Measurements from ENCODE around the gene MEF2C. TPM values are rescaled to one million over a fixed set of nuclear protein-coding genes. Genes with fewer than 3 reads are reported as not detected.

Gene MEF2C
- total RNA-seq, 1 experiment from 2014 or later = 9.9 TPM

GRCh38 chr5:88882276-88883038 is 527 bp downstream of the MEF2C start:
- BruUV-seq (replicated peaks) = TSS peak; percentile 79
- TF ChIP-seq, protein P1, sequence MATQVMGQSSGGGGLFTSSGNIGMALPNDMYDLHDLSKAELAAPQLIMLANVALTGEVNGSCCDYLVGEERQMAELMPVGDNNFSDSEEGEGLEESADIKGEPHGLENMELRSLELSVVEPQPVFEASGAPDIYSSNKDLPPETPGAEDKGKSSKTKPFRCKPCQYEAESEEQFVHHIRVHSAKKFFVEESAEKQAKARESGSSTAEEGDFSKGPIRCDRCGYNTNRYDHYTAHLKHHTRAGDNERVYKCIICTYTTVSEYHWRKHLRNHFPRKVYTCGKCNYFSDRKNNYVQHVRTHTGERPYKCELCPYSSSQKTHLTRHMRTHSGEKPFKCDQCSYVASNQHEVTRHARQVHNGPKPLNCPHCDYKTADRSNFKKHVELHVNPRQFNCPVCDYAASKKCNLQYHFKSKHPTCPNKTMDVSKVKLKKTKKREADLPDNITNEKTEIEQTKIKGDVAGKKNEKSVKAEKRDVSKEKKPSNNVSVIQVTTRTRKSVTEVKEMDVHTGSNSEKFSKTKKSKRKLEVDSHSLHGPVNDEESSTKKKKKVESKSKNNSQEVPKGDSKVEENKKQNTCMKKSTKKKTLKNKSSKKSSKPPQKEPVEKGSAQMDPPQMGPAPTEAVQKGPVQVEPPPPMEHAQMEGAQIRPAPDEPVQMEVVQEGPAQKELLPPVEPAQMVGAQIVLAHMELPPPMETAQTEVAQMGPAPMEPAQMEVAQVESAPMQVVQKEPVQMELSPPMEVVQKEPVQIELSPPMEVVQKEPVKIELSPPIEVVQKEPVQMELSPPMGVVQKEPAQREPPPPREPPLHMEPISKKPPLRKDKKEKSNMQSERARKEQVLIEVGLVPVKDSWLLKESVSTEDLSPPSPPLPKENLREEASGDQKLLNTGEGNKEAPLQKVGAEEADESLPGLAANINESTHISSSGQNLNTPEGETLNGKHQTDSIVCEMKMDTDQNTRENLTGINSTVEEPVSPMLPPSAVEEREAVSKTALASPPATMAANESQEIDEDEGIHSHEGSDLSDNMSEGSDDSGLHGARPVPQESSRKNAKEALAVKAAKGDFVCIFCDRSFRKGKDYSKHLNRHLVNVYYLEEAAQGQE (IDR thresholded peaks at IDR 0.05; ENCODE audit: insufficient read depth in 1 of 2, low read depth in 2 of 2, low read length in 1 of 2) = no peak
- TF ChIP-seq SIN3A (IDR thresholded peaks at IDR 0.05; ENCODE audit: borderline replicate concordance, insufficient read depth, low read depth, low read length) (no peak), POLR2AphosphoS5 (IDR thresholded peaks at IDR 0.05; ENCODE audit: low read depth, low read length) (no peak), TCF7L2 (IDR thresholded peaks at IDR 0.05; ENCODE audit: low read depth, low read length) (no peak)
- TF ChIP-seq, protein P2, sequence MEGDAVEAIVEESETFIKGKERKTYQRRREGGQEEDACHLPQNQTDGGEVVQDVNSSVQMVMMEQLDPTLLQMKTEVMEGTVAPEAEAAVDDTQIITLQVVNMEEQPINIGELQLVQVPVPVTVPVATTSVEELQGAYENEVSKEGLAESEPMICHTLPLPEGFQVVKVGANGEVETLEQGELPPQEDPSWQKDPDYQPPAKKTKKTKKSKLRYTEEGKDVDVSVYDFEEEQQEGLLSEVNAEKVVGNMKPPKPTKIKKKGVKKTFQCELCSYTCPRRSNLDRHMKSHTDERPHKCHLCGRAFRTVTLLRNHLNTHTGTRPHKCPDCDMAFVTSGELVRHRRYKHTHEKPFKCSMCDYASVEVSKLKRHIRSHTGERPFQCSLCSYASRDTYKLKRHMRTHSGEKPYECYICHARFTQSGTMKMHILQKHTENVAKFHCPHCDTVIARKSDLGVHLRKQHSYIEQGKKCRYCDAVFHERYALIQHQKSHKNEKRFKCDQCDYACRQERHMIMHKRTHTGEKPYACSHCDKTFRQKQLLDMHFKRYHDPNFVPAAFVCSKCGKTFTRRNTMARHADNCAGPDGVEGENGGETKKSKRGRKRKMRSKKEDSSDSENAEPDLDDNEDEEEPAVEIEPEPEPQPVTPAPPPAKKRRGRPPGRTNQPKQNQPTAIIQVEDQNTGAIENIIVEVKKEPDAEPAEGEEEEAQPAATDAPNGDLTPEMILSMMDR (IDR thresholded peaks at IDR 0.05) = no peak
- in situ Hi-C loops (cut with HindIII; ENCODE audit: low pct_unique_long_range_greater_than_20kb, low sequenced_read_pairs) = no loop called here
- peak; percentile 3; the same call in 1 of the 2 replicates for ATAC-seq
- H3K4me3 ChIP-seq (ENCODE audit: low read depth in 2 of 2, low read length in 2 of 2) = peak overlapping the region; percentile 66 to 79
- peaks cover 50% of the 10 kb centered on the region for H3K4me1 ChIP-seq (ENCODE audit: control insufficient read depth, insufficient read depth, low read length)
- no peak for DNase-seq (ENCODE audit: low read depth, low spot score)
- no peaks in the 10 kb centered on the region for H3K27me3 ChIP-seq (ENCODE audit: control insufficient read depth, insufficient read depth, low read length)
- ChIA-PET CTCF (no interaction called here), POLR2A (interaction anchor here (0.6 kb wide), 2 partner anchors 52 to 154 kb away, joined by 3 to 4 read pairs; no protein-coding TSS in a partner anchor)
- no peaks in the 10 kb centered on the region for H3K9me3 ChIP-seq (ENCODE audit: control insufficient read depth, insufficient read depth, low read depth, low read length)
- H3K27ac ChIP-seq (ENCODE audit: low read length) = peak overlapping the region; percentile 92
- no peaks in the 10 kb centered on the region; the same call in 1 of the 2 replicates for H3K36me3 ChIP-seq (ENCODE audit: control insufficient read depth, insufficient read depth, low read length)
- intact Hi-C loops (cut with micrococcal nuclease; ENCODE audit: unreplicated experiment) = loop anchor here (2.0 to 10.0 kb wide), 3 partner anchors 55 to 1382 kb away; no protein-coding TSS in a partner anchor

- peak overlapping the region; percentile 92 for H3K27ac ChIP-seq (ENCODE audit: low read length)
- ATAC-seq (no peak), DNase-seq (ENCODE audit: low read depth, low spot score) (no peak)
- H3K4me1 ChIP-seq (ENCODE audit: control insufficient read depth, insufficient read depth, low read length) = peaks cover 56% of the 10 kb centered on the region
- CTCF ChIA-PET = no interaction called here
- TF ChIP-seq, protein P2 (IDR thresholded peaks at IDR 0.05) = no peak
- TF ChIP-seq, protein P1 (IDR thresholded peaks at IDR 0.05; ENCODE audit: insufficient read depth in 1 of 2, low read depth in 2 of 2, low read length in 1 of 2) = no peak
- TF ChIP-seq SIN3A (IDR thresholded peaks at IDR 0.05; ENCODE audit: borderline replicate concordance, insufficient read depth, low read depth, low read length) (no peak), POLR2AphosphoS5 (IDR thresholded peaks at IDR 0.05; ENCODE audit: low read depth, low read length) (no peak), TCF7L2 (IDR thresholded peaks at IDR 0.05; ENCODE audit: low read depth, low read length) (no peak)
- no peaks in the 10 kb centered on the region; the same call in 1 of the 2 replicates for H3K36me3 ChIP-seq (ENCODE audit: control insufficient read depth, insufficient read depth, low read length)
- in situ Hi-C loops (cut with HindIII; ENCODE audit: low pct_unique_long_range_greater_than_20kb, low sequenced_read_pairs) (no loop called here), intact Hi-C loops (cut with micrococcal nuclease; ENCODE audit: unreplicated experiment) (loop anchor here (5.0 to 10.0 kb wide), 2 partner anchors 54 to 1383 kb away; no protein-coding TSS in a partner anchor)
- BruUV-seq (replicated peaks) = no TSS peak
- POLR2A ChIA-PET = no interaction called here
- no peaks in the 10 kb centered on the region for H3K9me3 ChIP-seq (ENCODE audit: control insufficient read depth, insufficient read depth, low read depth, low read length)
- peak overlapping the region; percentile 66 to 79 for H3K4me3 ChIP-seq (ENCODE audit: low read depth in 2 of 2, low read length in 2 of 2)
- H3K27me3 ChIP-seq (ENCODE audit: control insufficient read depth, insufficient read depth, low read length) = no peaks in the 10 kb centered on the region
Observed at GRCh38 chr5:88881571-88881971, 1.4 kb downstream of the MEF2C start.
